GM19468 (cell line): ENCODE measurements around the gene CYP4F8.

Source experiments
- ATAC-seq: cut with Tn5 transposase; IDR thresholded peaks from one replicate; pipeline ENCODE4 v1.9.1; 2021; ENCODE audit warnings: mild to moderate bottlenecking, moderate library complexity, moderate number of reproducible peaks; ENCODE audit not compliant: unreplicated experiment; ENCODE audit errors: extremely low read depth

Gene CYP4F8

GRCh38 chr19:15613338-15613737 is 1.7 kb upstream of the CYP4F8 start:
- ATAC-seq, result no peak

- ATAC-seq, result no peak
Measured at GRCh38 chr19:15615526-15615925, 508 bp downstream of the CYP4F8 start.

- ATAC-seq, result no peak
Measured at GRCh38 chr19:15616183-15616582, 1.2 kb downstream of the CYP4F8 start.

- no peak for ATAC-seq
Measured at GRCh38 chr19:15616627-15617270, 1.7 kb downstream of the CYP4F8 start.

GRCh38 chr19:15618321-15618720 is 3.3 kb downstream of the CYP4F8 start:
- ATAC-seq, result no peak

- ATAC-seq, result no peak
Measured at GRCh38 chr19:15621801-15622200, 6.8 kb downstream of the CYP4F8 start.

- no peak for ATAC-seq
Measured at GRCh38 chr19:15622991-15623390, 8.0 kb downstream of the CYP4F8 start.

- ATAC-seq, result no peak
Measured at GRCh38 chr19:15623711-15624318, 8.8 kb downstream of the CYP4F8 start.

GRCh38 chr19:15628236-15629002 is 13.4 kb downstream of the CYP4F8 start:
- ATAC-seq, result no peak

GRCh38 chr19:15629003-15629880 is 14.2 kb downstream of the CYP4F8 start:
- ATAC-seq, result no peak

GRCh38 chr19:15631817-15632216 is 16.8 kb downstream of the CYP4F8 start:
- ATAC-seq, result no peak

- no peak for ATAC-seq
Measured at GRCh38 chr19:15633082-15633835, 18.2 kb downstream of the CYP4F8 start.

- no peak for ATAC-seq
Measured at GRCh38 chr19:15634105-15634504, 19.1 kb downstream of the CYP4F8 start.

- ATAC-seq, result no peak
Measured at GRCh38 chr19:15635016-15635805, 20.2 kb downstream of the CYP4F8 start.

GRCh38 chr19:15636026-15636425 is 21.0 kb downstream of the CYP4F8 start:
- no peak for ATAC-seq

- ATAC-seq, result no peak
Measured at GRCh38 chr19:15639596-15639995, 24.6 kb downstream of the CYP4F8 start.

- no peak for ATAC-seq
Measured at GRCh38 chr19:15640294-15640903, 25.4 kb downstream of the CYP4F8 start, which contains the start of gene CYP4F3. Gene CYP4F3 (plus strand): TSS chr19:15640897. CDS start chr19:15641416, 519 bp downstream.

- ATAC-seq, result no peak
Measured at GRCh38 chr19:15640904-15641597, 26.0 kb downstream of the CYP4F8 start.
